Fibroblast of villous mesenchyme (primary cell): ENCODE results near the gene FGF14. TPM values are rescaled to one million over a fixed set of nuclear protein-coding genes. Genes with fewer than 3 reads are reported as not detected.
A peak's percentile ranks its signal among the peaks of the same experiment; 100 is the strongest.

Experiments
- DNase-seq: peaks from one replicate; pipeline ENCODE4 v3.0.0-alpha.2; 2010; ENCODE audit warnings: low read depth
- H3K4me3 ChIP-seq: 2 replicates; pipeline ENCODE4 v1.5.1; 2011; ENCODE audit warnings: low read depth, mild to moderate bottlenecking, low read length
- total RNA-seq: library from RNA; depleted of rRNA; stranded (reverse); fragments of >200 nt; gene quantifications from 2 replicates; pipeline ENCODE4 v1.2.3, GENCODE V29; 2012
- TF ChIP-seq, protein P1 (sequence below): IDR thresholded peaks from 2 replicates; pipeline ENCODE4 v1.5.1; 2012; ENCODE audit warnings: low read depth, mild to moderate bottlenecking, low read length; ENCODE audit not compliant: insufficient read depth

Gene FGF14
- total RNA-seq, 1 donor, result under 0.01 TPM

DNA sequence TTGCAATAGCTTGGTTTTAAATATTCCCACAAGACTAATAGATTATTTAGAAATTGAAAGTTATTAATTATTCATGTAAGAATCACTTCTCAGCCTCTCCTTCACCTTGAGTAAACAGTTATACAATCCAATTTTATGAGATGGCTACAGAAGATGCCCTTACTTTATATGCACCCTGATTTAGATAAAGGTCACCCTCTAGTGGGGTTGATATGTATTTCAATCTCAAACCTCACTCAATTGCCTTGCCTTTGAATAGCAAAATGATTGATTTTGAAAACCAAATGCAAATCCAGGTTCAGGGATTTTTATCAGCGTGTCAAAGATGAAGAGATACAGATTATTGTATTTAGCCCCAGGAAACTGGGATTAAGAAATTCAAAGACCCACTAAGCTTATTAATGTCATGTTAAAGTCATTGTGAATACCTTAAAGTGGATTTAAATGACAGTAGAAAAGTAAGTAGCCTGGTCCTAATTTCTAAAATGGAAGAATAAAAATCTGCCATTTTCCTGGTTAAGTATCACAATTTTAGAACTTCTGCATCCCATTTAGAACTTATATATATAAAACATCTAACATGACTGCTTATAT, 644.3 kb downstream of the FGF14 start:
- peak; percentile 68 for DNase-seq
- H3K4me3 ChIP-seq, result no peak overlapping the region
- TF ChIP-seq, protein P1, sequence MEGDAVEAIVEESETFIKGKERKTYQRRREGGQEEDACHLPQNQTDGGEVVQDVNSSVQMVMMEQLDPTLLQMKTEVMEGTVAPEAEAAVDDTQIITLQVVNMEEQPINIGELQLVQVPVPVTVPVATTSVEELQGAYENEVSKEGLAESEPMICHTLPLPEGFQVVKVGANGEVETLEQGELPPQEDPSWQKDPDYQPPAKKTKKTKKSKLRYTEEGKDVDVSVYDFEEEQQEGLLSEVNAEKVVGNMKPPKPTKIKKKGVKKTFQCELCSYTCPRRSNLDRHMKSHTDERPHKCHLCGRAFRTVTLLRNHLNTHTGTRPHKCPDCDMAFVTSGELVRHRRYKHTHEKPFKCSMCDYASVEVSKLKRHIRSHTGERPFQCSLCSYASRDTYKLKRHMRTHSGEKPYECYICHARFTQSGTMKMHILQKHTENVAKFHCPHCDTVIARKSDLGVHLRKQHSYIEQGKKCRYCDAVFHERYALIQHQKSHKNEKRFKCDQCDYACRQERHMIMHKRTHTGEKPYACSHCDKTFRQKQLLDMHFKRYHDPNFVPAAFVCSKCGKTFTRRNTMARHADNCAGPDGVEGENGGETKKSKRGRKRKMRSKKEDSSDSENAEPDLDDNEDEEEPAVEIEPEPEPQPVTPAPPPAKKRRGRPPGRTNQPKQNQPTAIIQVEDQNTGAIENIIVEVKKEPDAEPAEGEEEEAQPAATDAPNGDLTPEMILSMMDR, result peak; percentile 67

DNA sequence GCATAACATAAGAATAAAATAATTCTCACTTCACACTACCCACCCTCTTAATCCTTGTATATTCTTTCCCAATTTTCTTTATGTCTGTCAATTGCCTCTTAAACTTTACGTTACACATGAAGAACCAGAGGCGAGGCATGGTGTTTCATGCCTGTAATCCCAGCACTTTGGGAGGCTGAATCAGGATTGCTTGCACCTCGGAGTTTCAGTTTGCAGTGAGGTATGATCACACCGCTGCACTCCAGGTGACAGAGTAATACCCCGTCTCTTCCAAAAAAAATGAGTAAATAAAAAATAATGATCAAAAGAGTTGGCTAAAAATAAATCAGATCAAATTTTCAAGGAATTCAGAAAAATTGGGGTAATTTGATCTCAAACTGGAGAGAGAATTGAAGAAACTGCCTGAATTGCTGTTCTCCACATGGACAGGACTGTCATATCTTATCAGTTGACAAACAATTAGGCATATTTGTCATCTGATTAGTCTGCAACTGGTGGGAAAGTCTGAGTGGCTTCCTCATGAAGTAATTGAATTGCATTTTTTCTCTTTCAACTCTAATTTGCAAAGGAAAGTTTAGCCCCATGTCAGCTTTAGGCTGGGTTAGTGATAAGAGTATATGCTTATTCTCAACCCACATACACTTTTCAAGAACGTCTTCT, 646.5 kb downstream of the FGF14 start:
- TF ChIP-seq, protein P1, result no peak
- DNase-seq, result peak; percentile 11
- no peak overlapping the region for H3K4me3 ChIP-seq

DNA sequence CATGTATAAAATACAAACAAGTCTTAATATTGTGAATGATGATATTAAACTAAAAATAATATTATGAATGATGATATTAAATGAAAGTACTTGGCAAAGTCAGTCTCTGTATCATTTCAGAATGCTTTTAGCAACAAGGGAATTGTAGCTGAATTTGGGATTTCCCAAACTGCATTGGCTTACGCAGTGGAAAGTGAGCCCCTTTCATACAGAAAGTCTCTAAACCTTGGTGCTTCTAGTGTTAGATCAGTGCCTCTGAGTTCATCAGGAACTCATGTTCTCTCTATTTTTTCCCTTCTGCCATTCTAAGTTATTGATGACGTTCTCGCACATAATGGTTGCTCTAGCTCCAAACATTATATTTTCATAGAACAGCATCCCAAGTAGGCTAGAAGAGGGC, 649.4 kb downstream of the FGF14 start:
- DNase-seq, result no peak
- no peak overlapping the region for H3K4me3 ChIP-seq
- TF ChIP-seq, protein P1, result no peak

DNA sequence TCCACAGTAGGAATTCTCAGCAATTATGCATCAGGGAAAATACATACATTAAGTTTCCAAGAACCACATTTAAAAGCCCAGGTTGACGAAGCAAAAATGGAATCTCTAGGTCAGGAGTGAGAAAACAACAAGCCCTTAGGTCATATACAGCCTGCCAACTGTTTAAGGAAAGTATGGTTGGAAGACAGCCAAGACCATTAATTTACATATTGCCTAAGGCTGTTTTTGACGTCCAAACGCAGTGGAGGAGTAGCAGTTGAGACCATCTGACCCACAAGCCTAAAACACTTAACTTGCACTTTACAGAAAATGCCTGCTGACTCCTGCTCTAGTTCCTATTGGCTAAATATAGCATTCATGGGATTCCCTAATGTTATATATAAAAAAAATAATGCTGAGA, 650.4 kb downstream of the FGF14 start:
- TF ChIP-seq, protein P1, result no peak
- no peak overlapping the region for H3K4me3 ChIP-seq
- peak; percentile 97 for DNase-seq

DNA sequence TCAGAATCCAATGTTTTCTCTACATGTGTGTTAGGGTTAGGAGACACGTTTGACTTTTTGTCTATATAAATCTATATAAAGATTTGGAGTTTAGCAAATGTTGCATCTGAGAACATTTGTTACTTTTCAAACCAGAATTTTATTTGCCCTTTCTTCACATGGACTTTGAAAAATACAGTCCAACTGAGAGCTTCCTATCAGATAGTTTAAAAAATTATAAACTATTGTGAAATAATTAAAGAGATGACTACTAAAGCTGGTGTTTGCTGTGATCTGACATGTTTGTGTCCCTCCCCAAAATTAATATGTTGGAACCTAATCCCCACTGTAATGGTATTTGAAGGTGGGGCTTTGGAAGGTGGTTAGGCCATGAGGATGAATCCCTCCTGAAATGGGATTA, 652.3 kb downstream of the FGF14 start:
- TF ChIP-seq, protein P1, result no peak
- no peak overlapping the region for H3K4me3 ChIP-seq
- no peak for DNase-seq

DNA sequence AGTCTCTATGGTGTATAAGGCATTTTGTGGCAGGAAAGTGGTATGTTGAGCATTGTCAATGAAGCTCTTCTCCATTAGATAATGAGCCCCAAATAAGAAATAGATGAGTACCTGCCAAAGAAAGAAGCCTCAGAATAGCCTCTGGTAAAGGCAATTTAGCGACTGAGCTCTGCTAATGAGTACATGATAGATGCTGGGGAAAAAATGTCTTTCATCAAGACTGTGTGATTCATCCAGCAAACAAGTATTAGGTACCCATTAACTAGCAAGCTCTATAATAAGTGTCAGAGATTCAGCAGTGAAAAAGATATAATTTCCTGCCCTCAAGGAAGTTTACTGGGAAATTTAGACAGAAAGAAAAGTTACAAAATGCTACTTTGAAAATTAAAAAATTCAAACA, 654.8 kb downstream of the FGF14 start:
- no peak overlapping the region for H3K4me3 ChIP-seq
- TF ChIP-seq, protein P1, result no peak
- DNase-seq, result no peak
